Measurements from ENCODE around the gene PLEKHG4B. TPM values are rescaled to one million over a fixed set of nuclear protein-coding genes. Genes with fewer than 3 reads are reported as not detected.

Gene PLEKHG4B
- total RNA-seq, 1 experiment from 2014 or later: 0.61 TPM

DNA sequence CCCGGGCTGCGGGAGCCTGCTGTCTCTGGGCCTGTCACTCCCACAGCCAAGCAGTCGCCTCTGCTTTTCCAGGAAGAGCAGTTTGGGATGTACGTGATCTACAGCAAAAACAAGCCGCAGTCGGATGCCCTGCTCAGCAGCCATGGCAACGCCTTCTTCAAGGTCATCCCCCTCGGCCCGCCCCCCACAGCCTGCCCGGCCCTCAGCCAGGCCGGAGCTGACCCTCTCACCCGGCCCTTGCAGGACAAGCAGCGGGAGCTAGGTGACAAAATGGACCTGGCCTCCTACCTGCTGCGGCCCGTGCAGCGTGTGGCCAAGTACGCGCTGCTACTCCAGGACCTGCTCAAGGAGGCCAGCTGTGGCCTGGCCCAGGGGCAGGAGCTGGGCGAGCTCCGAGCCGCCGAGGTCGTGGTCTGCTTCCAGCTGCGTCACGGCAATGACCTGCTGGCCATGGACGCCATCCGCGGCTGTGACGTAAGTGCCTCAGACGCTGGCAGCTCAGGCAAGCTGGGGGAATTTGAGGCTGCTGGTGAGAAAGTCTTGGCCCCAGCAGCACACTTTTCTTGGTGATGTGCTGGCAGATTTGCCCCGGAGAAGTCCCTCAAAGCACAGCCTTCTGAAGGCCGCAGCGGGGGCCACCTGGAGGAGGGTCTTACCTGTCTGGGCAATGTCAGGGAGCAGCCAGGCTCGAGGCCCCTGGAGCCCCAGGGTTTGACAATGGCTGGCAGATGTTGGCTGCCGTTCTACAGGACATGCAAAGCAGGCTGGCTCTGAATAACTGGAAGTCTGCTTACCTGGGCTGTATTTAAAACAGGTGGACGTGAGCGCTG is 79.2 kb downstream of the PLEKHG4B start:
- no peak for DNase-seq (ENCODE audit: low read depth)

DNA sequence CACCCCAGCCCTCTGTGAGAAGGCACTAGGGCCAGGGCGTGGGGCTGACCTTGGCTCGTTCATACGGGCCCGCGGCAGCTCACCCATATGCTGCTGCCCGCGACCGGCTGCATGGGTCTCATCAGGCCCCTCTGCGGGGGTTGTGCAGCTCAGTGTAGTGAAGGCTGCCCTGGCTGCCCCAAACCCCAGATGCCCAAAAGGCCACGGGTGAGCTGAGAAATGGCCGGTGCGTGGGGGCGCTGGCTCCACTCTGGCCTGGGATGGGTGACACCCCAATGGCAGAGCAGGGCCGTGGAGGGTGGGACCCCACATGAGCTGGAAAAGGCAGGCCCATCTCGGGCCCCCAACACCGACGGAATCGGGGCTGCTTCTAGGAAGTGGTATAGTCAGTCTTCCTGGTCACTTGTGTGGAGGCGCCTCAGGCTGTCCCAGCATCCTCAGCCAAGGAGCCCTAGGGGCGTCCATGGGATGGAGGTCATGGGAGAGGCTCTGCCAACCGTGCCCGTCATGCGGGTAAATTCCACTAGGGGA is 79.9 kb downstream of the PLEKHG4B start:
- DNase-seq (ENCODE audit: low read depth): no peak

DNA sequence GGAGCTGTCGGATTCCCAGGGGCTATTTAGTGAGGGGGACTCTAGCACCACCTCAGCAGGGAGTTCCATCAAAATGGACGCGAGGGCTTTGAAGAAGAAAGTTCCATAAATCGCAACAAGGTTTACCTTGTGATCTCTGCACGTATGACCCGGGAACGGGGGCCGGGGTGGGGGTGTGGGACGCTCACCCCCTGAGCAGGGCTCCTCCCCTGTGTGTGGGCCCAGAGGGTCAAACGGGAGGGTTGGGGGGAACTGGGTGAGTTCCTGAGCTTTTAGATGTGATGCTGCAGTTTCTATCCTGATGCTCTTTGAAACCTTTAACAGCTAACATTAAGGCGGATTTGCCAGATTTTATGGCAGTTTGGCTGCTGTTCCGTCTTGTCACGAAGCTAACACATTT is 80.5 kb downstream of the PLEKHG4B start:
- no peak for DNase-seq (ENCODE audit: low read depth)

DNA sequence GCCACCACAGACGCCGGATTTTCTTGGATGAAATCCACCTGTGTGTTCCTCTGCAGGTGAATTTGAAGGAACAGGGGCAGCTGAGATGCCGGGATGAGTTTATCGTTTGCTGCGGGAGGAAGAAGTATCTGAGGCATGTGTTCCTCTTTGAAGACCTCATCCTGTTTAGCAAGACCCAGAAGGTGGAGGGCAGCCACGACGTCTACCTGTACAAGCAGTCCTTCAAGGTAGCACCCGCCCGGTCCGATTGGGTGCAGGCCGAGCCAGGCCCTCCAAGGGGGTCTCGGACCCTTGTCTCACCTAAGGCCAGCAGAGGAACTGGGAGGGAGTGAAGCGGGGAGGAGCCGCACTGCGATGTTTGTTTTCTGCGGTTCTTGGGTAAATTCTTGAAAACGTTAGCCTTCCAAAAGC is 80.9 kb downstream of the PLEKHG4B start:
- DNase-seq (ENCODE audit: low read depth): no peak

DNA sequence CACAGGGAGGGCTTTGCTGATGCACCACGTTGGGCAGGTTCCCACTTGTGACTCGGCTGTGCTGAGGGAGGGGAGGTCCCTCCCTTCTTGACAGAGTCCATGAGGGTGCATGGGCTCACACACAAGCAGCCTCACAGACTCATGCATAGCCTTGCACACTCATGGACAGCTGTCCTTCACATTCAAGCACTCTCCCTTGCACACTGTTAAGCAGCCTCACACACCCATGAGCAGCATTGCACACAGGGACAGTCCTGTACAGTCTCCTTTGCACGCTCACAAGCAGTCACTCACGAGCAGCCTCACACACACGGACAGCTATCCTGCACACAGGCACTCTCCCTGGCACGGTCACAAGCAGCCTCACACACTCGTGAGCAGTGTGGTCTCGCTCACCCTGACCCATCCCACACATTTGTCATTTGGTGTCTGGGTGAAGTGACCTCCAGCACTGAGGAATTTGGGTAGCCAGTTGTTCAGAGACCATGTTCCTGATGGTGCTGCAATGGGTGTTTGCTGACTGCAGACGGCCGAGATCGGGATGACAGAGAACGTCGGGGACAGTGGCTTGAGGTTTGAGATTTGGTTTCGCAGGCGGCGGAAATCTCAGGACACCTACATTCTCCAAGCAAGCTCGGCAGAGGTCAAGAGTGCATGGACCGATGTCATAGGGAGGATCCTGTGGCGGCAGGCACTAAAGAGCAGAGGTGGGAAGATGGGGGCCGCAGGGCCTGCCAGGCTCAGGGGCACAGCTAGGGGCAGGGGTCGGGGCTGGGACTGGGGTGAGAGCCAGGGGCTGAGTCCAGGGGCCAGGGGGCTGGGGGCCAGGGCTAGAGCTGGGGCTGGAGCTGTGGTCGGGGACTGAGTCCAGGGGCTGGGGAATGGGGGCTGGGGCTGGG is 81.7 kb downstream of the PLEKHG4B start:
- no peak for DNase-seq (ENCODE audit: low read depth)

DNA sequence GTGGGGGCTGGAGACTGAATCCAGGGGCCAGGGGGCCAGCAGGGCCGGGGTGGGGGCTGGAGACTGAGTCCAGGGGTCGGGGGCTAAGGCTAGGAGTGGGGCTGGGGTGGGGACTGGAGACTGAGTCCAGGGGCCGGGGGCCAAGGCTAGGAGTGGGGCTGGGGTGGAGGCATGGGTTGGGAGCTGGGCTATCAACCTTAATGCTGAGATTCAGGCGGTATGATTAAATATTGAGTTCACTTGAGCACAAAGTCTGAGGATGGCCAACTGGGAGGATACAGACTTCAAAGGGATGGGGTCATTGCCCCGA is 82.3 kb downstream of the PLEKHG4B start:
- no peak for DNase-seq (ENCODE audit: low read depth)

DNA sequence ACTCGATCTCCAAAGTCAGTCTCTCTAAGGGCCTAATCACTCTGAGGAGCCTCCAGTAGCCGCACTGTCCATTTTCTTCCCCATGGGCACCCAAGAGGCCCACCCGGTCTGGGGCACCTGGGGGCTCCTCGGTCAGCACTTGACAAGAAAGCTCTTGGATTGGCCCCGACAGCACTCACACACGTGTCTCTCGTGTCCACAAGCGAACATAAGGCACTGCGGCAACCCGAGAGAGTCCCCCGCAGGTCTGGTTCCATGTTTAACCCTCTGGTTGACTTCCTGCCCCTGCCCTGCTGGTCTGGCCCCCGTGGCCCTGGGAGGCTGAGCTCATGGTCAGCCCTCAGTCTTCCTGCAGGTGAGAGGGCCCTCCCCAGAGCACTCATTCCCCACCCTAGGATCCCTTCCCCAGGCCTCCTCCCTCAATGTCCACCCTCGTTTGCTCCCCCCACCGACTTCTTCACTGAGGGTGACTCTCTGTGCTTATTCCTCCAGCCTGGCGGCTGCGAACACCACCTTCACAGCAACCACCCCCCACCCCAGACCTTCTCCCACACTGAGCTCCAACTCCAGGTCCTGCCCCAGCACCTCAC is 83.0 kb downstream of the PLEKHG4B start:
- DNase-seq (ENCODE audit: low read depth): no peak

DNA sequence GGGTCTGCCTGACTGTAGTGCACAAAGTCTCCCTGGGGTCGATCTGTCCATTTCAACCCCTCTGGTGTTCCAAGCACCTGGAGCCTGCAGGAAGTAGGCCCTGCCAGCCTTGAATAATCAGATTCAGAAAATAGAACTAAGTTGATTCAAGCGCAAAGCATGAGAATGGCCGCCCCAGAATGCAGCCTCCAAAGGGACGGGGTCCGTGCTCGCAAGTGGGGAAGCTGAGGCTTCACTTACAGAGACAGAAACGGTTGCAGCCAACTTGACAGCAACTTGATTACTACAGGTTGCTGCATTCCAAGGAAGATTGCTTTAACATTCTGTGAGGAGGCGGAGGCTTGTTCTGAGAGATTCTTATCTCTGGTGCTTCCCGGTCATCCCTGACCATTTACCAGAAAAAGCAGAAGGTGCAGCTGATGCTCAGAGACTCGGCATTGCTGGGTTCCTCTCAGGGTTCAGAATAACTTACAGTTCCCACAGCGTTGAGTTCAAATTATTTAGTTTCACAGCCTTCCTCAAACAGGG is 84.4 kb downstream of the PLEKHG4B start:
- DNase-seq (ENCODE audit: low read depth): no peak

DNA sequence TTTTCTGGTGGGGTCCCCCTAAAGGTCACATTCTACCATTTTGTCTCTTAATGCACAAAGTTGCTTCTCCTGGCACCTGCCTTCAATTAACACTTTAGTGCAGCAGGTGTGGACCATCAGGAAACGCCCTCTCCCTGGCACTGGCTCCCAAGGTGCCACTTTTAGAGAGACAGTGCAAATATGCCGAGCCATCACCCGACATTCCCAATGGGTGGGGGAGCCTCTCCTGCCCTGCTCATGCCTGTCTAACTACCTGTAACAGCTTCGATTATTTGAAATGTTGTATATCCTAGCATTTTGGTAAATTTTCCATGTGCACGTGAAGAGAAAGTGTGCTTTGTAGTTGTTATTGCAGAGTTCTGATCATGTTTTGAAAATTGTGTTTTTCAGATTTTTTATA is 86.1 kb downstream of the PLEKHG4B start:
- no peak for DNase-seq (ENCODE audit: low read depth)

DNA sequence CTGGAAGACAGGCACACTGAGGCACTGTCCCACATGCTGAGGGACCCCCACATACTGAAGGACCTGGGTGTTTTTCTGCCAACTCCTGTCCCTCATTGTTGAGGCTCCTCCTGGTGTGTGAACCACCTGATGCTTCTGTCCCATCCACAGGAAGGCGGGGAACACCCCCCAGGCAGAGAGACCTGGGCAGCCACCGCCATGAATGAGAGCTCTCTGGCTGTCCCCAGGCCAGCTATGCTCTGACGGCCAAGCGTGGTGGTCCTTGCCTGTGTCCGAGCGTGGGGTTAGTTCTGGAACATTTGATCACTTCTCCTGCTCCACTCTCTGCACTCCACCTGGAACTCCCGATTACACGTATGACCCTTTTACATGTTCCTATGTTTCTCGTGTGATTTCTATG is 87.4 kb downstream of the PLEKHG4B start:
- DNase-seq (ENCODE audit: low read depth): no peak

DNA sequence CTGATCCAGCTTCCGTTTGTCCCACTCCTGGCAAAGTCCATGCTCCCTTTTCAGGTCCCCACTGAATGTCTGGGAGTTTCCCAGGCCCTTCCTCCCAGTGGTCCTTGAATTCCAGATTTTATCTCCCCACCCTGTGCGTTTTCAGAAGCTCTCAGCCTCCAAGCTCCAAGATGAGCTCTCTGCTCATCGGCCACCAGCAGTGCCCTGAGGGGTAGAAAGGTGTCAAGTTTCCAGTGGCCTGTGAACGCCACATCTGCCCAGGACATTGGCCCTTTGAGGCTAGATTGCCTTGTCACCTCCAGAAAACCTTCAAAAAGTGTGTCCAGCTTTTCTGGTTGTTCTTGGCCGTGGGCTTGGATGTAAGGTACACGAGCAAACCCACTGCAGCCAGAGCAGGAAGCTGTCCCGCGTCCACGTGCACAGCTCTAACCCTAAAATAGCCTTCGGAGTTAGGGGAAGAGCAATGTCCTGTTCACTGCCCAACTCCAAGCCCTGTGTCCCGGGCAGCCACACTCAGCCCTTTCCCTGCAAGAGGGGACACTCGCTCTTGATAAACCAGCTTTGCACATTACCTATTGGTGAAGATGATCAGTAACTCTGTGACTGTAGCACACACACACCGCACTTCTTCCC is 88.4 kb downstream of the PLEKHG4B start:
- no peak for DNase-seq (ENCODE audit: low read depth)

DNA sequence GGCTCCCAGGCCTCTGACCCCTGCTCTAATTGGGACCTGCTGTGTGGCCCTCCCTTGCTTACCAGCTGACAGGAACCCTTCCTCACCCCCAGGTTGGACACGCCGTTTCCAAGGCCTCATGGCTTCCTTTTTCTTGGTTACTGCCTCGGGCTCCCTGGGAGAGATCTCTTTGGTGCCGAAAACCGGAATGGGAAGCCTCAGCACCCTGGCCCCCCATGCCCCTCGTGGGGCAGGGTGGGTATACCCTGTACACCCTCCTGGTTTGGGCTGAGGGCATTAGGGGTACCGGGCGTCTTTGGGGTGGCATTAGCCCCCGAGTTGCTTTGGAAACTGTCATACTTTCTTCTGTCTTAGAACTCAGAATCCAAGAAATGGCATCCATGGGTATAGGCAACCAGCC is 89.2 kb downstream of the PLEKHG4B start:
- DNase-seq (ENCODE audit: low read depth): no peak

DNA sequence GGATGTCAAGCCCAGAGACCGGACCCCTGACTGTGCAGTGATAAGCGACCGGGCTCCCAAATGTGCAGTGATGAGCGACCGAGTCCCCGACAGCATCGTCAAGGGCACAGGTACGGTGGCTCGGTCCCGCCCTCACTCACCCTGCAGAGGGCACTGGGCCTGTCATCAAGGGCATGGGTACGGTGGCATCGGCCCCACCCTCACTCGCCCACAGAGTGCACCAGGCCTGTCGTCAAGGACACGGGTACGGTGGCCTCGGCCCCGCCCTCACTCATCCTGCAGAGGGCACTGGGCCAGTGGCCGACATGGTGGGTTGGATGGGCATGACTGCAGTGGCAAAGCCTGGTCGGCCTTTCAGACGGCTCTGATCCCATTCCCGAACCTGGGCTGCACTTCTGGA is 89.6 kb downstream of the PLEKHG4B start:
- DNase-seq (ENCODE audit: low read depth): no peak

DNA sequence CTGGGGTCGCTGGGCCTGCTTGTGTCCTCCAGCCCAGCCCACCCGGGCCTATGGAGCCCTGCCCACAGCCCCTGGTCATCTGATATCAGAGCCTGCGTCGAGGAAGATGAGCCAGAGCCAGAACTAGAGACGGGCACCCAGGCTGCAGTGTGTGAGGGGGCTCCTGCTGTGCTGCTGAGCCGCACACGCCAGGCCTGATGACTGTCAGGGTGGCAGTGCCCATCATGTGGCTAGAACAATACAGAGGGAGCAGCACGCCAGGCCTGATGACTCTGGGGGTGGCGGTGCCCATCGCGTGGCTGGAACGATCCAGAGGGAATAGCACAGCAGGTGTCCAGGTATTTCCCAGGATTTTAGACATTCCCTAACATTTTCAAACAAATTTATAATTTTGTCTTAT is 90.2 kb downstream of the PLEKHG4B start:
- DNase-seq (ENCODE audit: low read depth): no peak

DNA sequence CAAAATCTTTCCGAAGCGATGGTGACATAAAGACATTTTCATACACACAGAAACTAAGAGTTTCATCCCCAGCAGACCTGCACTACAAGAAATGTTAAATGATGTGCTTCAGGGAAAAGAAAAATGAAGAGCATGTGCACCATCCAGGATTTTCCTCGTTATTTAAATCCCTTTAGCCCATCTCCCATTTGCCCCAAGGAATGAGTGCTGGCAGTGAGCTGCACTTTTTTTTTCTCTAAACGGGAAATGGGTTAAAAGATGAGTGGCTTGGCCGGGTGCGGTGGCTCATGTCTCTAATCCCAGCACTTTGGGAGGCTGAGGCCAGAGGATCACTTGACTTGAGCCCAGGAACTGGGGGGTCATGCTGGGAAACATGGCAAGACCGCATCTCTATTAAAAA is 92.5 kb downstream of the PLEKHG4B start:
- DNase-seq (ENCODE audit: low read depth): no peak

DNA sequence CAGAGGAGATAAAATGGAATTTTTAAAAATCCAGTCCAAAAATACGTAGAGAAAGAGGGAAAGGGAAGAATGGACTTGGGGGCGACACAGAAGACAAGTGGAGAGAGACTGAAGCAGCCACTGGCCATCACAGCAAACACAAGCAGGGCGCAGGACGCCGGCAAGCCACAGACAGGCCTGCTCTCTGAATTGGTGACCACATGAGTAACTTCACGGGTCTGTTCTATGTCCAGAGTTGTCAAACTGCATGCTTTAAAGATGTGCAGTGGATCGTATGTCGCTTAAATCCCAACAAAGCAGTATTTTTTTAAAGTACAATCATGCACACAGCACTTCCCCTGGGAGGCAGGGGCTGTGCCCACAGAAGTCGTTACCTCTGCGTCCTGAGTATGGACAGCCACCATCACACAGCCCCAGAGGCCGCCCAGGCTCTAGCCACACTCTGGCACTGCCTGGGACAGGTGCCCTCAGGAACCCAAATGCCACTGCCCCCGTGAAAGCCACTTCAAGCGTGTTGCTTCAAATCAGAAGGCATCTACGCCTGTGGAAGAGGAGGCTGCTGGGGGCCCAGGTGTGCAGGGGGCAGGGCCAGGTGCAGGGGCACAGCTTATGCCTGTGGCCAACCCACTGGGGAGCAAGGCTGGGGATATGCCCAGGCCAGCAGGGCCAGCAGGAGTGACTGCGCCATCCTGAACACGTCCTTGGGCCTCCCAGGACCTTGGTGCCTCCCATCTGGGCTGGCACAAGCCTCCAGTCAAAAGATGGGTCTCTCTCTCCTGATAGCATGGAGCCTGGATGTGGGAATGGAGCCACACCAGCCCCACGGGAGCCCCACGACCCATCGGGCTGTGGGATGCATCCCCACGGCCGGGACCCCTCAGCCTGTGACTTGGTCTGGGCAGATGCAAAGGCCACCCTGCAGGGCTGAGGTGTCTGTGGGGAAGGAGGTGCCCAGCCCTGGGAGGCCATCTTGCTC is 93.4 kb downstream of the PLEKHG4B start:
- DNase-seq (ENCODE audit: low read depth): no peak

DNA sequence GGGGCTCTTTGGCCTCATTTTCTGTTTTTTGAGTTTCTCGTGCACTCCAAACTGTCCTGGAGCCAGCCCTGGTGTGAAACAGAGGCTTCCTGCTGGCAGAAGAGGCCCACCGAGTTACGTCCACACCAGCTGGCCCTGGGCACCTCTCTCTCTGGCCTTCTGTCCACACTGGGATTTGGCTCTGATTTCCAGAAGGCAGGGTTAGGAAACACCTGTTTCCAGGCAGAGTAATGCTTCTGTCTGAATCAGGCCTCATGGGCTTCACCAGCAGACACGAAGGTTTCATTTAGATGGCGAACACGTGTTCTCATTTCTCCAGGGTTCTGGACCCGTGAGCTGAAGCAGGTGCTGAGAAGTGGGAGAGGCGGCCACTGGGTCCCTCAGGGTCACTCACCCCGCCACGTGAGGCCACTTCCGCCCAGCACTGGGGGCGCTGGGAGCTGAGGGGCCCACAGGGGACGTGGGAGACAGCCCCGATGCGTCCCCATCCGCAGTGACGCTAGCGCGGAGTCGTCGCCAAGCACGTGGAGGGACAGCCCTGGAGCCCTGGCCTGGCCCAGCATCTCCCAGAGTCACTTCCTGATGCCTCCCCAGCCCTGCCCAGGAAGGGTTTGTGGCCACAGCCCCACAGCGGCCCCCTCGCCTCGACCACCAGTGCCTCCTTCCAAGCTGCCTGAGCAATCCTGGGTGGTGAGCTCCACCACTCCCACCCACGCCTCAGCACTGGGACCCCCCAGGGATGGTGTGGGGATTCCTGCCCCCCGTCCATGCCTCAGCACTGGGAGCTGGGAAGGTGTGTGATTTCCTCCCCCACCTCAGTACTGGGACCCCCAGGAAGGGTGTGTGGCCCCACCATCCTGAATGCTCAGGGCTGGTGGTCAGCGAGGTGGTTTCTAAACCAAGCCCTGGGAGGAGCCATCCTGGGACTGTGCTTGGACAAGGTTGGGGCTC is 94.4 kb downstream of the PLEKHG4B start:
- no peak for DNase-seq (ENCODE audit: low read depth)

DNA sequence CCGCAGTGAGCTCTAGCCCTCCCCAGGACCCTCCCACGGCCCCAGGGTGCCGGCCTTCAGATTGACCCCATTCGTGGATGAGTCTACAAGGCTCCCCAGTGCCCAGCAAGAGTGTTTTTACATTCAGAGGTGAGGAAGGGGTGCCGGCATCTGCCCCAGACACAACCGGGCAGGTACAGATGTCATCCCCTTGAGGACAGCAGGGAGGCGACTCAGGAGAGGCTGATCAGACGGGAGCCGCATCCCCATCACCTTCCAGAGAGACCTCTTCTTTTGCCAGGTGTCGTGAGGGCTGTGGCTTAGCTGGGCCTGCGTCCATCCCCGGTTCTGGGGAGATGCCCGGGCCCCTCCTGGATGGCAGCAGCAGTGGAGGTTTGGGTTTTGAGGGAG is 95.1 kb downstream of the PLEKHG4B start:
- no peak for DNase-seq (ENCODE audit: low read depth)

Measured in HT1080 (cell line).